ENCODE data around the gene INAFM2.

DNA sequence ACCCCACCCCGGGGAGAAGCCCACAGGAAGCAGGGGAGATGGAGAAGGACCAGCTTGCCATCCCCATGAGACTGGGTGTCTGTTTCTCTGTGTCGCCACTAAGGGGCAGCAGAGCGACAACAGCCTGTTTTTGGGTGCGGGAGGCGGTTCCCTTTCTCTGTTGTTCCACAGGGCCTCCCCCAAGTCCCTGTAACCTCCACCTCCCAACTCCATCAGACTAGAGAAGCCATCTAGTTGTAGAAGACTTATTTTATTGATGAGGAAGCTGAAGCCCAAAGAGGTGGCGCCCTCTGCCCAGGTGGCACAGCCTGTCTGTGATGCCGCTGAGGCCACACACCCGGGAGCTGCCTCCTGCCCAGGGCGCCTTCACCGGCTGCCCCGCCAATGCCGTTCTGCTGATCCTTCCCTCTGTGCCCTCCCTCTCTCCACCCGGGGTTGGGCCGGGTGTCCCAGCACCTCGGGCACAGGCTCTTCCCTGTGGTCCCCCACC is 21.2 kb downstream of the INAFM2 start:
- TF ChIP-seq, protein P1, sequence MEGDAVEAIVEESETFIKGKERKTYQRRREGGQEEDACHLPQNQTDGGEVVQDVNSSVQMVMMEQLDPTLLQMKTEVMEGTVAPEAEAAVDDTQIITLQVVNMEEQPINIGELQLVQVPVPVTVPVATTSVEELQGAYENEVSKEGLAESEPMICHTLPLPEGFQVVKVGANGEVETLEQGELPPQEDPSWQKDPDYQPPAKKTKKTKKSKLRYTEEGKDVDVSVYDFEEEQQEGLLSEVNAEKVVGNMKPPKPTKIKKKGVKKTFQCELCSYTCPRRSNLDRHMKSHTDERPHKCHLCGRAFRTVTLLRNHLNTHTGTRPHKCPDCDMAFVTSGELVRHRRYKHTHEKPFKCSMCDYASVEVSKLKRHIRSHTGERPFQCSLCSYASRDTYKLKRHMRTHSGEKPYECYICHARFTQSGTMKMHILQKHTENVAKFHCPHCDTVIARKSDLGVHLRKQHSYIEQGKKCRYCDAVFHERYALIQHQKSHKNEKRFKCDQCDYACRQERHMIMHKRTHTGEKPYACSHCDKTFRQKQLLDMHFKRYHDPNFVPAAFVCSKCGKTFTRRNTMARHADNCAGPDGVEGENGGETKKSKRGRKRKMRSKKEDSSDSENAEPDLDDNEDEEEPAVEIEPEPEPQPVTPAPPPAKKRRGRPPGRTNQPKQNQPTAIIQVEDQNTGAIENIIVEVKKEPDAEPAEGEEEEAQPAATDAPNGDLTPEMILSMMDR (IDR thresholded peaks at IDR 0.05), result peak; percentile 39 to 62 (median 57)
- no peak for TF ChIP-seq POLR2A (IDR thresholded peaks at IDR 0.05)

Data from ovary (tissue), 3 donors.